Astrocyte (in vitro differentiated cells and primary cell): ENCODE results near the gene CAPN12. TPM values are rescaled to one million over a fixed set of nuclear protein-coding genes. Genes with fewer than 3 reads are reported as not detected.

ENCODE experiments used
- DNase-seq: peaks from one replicate; pipeline ENCODE4 v3.0.0-alpha.2; 2010; ENCODE audit warnings: low read depth
- FAIRE-seq: peaks from 2 replicates; lab custom pipeline; 2011; peaks lifted over from hg19 to GRCh38; lab: Jason Lieb, UNC
- H2AFZ ChIP-seq: 2 replicates; pipeline ENCODE4 v1.6.0; 2012; ENCODE audit warnings: low read depth, low read length, inconsistent platforms
- H3K27ac ChIP-seq: 2 replicates; pipeline ENCODE4 v1.5.1; 2011; ENCODE audit warnings: low read depth, low read length, inconsistent platforms
- H3K27me3 ChIP-seq: 2 replicates; pipeline ENCODE4 v1.6.0; 2011; ENCODE audit warnings: low read length, inconsistent platforms; ENCODE audit not compliant: insufficient read depth
- H3K36me3 ChIP-seq: 2 replicates; pipeline ENCODE4 v1.5.1; 2011; ENCODE audit warnings: low read length, inconsistent platforms; ENCODE audit not compliant: insufficient read depth
- H3K4me1 ChIP-seq: 2 replicates; pipeline ENCODE4 v1.5.1; 2011; ENCODE audit warnings: low read length, inconsistent platforms; ENCODE audit not compliant: insufficient read depth
- H3K4me2 ChIP-seq: 2 replicates; pipeline ENCODE4 v1.6.0; 2012; ENCODE audit warnings: low read length, inconsistent platforms
- H3K4me3 ChIP-seq: 2 replicates; pipeline ENCODE4 v1.5.1; 2011; ENCODE audit warnings: low read depth, mild to moderate bottlenecking, low read length, inconsistent platforms; ENCODE audit not compliant: insufficient read depth
- H3K79me2 ChIP-seq: 2 replicates; pipeline ENCODE4 v1.6.0; 2012; ENCODE audit warnings: mild to moderate bottlenecking, low read length, inconsistent platforms; ENCODE audit not compliant: insufficient read depth
- H3K9ac ChIP-seq: 2 replicates; pipeline ENCODE4 v1.6.0; 2012; ENCODE audit warnings: mild to moderate bottlenecking, low read length, inconsistent platforms
- H3K9me3 ChIP-seq: 2 replicates; pipeline ENCODE4 v1.5.1; 2012; ENCODE audit warnings: low read depth, mild to moderate bottlenecking, low read length, inconsistent platforms; ENCODE audit not compliant: insufficient read depth
- H4K20me1 ChIP-seq: 2 replicates; pipeline ENCODE4 v1.6.0; 2012; ENCODE audit warnings: low read length, inconsistent platforms; ENCODE audit not compliant: insufficient read depth
- H3K27ac Mint-ChIP-seq: one replicate; pipeline ENCODE4 v1.8.0; 2021; ENCODE audit warnings: mild to moderate bottlenecking, mixed read lengths; ENCODE audit not compliant: unreplicated experiment
- H3K27me3 Mint-ChIP-seq: one replicate; pipeline ENCODE4 v1.8.0; 2021; ENCODE audit warnings: low read depth, mixed read lengths; ENCODE audit not compliant: unreplicated experiment
- H3K36me3 Mint-ChIP-seq: one replicate; pipeline ENCODE4 v1.8.0; 2021; ENCODE audit warnings: low read depth, mixed read lengths; ENCODE audit not compliant: unreplicated experiment
- H3K4me1 Mint-ChIP-seq: one replicate; pipeline ENCODE4 v1.8.0; 2021; ENCODE audit warnings: low read depth, mixed read lengths; ENCODE audit not compliant: unreplicated experiment
- H3K4me3 Mint-ChIP-seq: one replicate; pipeline ENCODE4 v1.8.0; 2021; ENCODE audit warnings: mild to moderate bottlenecking, moderate library complexity, mixed read lengths; ENCODE audit not compliant: unreplicated experiment
- H3K9me3 Mint-ChIP-seq: one replicate; pipeline ENCODE4 v1.8.0; 2021; ENCODE audit warnings: mild to moderate bottlenecking, mixed read lengths; ENCODE audit not compliant: unreplicated experiment
- EZH2 ChIP-seq: IDR thresholded peaks from 2 replicates; pipeline ENCODE4 v1.6.1; 2012; ENCODE audit warnings: mild to moderate bottlenecking, low read length, inconsistent platforms; ENCODE audit not compliant: insufficient read depth
- total RNA-seq: library from RNA; stranded (reverse); gene quantifications from 2 replicates; pipeline ENCODE4 v1.2.1, GENCODE V29; 2021
- TF ChIP-seq, protein P1 (sequence below): IDR thresholded peaks from 2 replicates; pipeline ENCODE4 v1.5.1; 2011; ENCODE audit warnings: low read depth, mild to moderate bottlenecking, inconsistent platforms, low read length, moderate library complexity; ENCODE audit not compliant: insufficient read depth

CAPN12 gene
- total RNA-seq, 1 donor from 2014 or later, result 4.6 TPM

DNA sequence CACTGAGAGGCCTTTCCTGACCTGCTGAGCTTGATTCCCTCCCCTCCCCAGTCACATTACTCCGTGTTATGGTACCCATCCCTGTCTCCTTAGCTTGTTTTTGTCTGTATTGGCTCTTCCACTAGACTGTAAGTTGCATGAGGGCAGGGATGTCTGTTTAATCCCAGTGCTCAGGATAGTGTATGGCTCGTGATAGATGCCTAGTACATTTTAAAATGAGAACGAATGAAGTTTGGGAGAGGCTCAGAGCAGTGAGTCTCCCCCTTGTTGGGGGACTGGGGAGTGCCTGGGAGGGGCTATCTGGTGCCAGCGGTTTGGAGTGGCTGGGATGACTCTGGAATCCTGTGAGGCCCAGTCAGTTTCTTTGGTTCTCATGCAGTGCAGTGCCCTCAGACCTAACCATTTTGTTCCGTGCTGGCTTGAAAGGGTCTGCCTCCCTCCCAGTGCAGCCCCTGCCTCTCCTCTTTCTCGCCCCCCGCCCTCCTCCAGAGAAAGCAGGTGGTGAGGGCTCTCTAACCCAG, 61.3 kb downstream of the CAPN12 start:
- DNase-seq (no peak), FAIRE-seq (no peak)
- Histone ChIP-seq H3K9me3 (no peaks in the 10 kb centered on the region), H3K9ac (peak overlapping the region; percentile 85), H3K36me3 (peaks cover 11% of the 10 kb centered on the region), H3K4me2 (peak overlapping the region; percentile 79), H3K4me3 (no peak overlapping the region), H2AFZ (no peak overlapping the region), H3K79me2 (peaks cover 92% of the 10 kb centered on the region), H3K27me3 (no peaks in the 10 kb centered on the region), H3K27ac (peak overlapping the region; percentile 100), H4K20me1 (peaks cover 31% of the 10 kb centered on the region), H3K4me1 (peaks cover 59% of the 10 kb centered on the region)
- Mint-ChIP-seq H3K9me3 (no peaks in the 10 kb centered on the region), H3K27me3 (no peaks in the 10 kb centered on the region), H3K4me3 (no peak overlapping the region), H3K27ac (peak overlapping the region; percentile 99), H3K36me3 (peaks cover 41% of the 10 kb centered on the region), H3K4me1 (peaks cover 87% of the 10 kb centered on the region)
- TF ChIP-seq, protein P1, sequence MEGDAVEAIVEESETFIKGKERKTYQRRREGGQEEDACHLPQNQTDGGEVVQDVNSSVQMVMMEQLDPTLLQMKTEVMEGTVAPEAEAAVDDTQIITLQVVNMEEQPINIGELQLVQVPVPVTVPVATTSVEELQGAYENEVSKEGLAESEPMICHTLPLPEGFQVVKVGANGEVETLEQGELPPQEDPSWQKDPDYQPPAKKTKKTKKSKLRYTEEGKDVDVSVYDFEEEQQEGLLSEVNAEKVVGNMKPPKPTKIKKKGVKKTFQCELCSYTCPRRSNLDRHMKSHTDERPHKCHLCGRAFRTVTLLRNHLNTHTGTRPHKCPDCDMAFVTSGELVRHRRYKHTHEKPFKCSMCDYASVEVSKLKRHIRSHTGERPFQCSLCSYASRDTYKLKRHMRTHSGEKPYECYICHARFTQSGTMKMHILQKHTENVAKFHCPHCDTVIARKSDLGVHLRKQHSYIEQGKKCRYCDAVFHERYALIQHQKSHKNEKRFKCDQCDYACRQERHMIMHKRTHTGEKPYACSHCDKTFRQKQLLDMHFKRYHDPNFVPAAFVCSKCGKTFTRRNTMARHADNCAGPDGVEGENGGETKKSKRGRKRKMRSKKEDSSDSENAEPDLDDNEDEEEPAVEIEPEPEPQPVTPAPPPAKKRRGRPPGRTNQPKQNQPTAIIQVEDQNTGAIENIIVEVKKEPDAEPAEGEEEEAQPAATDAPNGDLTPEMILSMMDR, result no peak
- TF ChIP-seq EZH2, result no peak

DNA sequence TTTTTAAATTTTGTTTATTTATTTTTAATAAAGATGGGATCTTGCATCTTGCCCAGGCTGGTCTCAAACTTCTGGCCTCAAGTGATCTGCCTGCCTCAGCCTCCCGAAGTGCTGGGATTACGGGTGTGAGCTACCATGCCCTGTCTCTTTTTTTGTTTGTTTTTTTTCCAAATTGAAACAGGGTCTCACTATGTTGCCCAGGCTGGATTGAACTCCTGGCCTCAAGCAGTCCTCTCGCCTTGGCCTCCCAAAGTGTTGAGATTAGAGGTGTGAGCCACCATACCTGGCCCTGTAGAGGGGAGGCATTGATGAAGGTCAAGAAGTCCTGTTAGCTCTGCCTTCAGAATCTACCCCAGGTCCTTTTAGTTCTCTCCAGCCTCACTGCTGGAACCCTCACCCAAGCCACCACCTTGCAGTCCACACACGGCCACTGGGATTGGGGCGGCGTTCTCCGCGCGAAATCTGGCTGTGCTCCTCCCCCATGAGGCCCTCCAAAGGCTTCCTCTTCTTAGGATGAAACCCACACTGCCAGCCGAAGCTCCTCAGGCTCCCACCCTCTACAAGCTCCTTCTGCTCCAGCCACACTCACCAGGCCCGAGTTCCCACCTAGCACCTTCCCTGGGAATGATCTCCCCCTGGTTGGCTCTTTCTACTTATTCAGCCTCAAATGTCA, 61.9 kb downstream of the CAPN12 start:
- Mint-ChIP-seq H3K36me3 (peaks cover 41% of the 10 kb centered on the region), H3K9me3 (no peaks in the 10 kb centered on the region), H3K27me3 (no peaks in the 10 kb centered on the region), H3K27ac (peak overlapping the region; percentile 99), H3K4me1 (peaks cover 87% of the 10 kb centered on the region), H3K4me3 (no peak overlapping the region)
- Histone ChIP-seq H3K27me3 (no peaks in the 10 kb centered on the region), H4K20me1 (peaks cover 37% of the 10 kb centered on the region), H3K79me2 (peaks cover 92% of the 10 kb centered on the region), H3K9ac (peak overlapping the region; percentile 85), H3K36me3 (peaks cover 14% of the 10 kb centered on the region), H2AFZ (no peak overlapping the region), H3K9me3 (no peaks in the 10 kb centered on the region), H3K27ac (peak overlapping the region; percentile 100), H3K4me3 (no peak overlapping the region), H3K4me1 (peaks cover 60% of the 10 kb centered on the region), H3K4me2 (peak overlapping the region; percentile 79)
- DNase-seq (no peak), FAIRE-seq (no peak)
- TF ChIP-seq EZH2, result no peak
- TF ChIP-seq, protein P1, result no peak

Other genes starting within 250 kb of the CAPN12 start
- 0.87 and 1.7 TPM in 2 replicates for gene MAP4K1, start 126.5 kb downstream of the CAPN12 start, total RNA-seq
- 222 and 229 TPM in 2 replicates for gene EIF3K, start 125.3 kb downstream of the CAPN12 start, total RNA-seq
- gene ACTN4, start 96.8 kb downstream of the CAPN12 start, total RNA-seq, result 805 and 879 TPM in 2 replicates
- gene LGALS7, start 29.0 kb upstream of the CAPN12 start, total RNA-seq, result not detected in 2 replicates
- gene LGALS7B, start 44.7 kb upstream of the CAPN12 start, total RNA-seq, result not detected in 2 replicates
- gene LGALS4, start 68.5 kb upstream of the CAPN12 start, total RNA-seq, result 0.32 TPM in 1 of 2 replicates, not detected in the other
- gene ECH1, start 87.3 kb upstream of the CAPN12 start, total RNA-seq, result 51.4 and 53.3 TPM in 2 replicates
- 285 and 314 TPM in 2 replicates for gene HNRNPL, start 105.5 kb upstream of the CAPN12 start, total RNA-seq
- 0.91 and 1.3 TPM in 2 replicates for gene RINL, start 133.8 kb upstream of the CAPN12 start, total RNA-seq
- 35.3 and 35.7 TPM in 2 replicates for gene SIRT2, start 155.1 kb upstream of the CAPN12 start, total RNA-seq
- 19.3 and 21.7 TPM in 2 replicates for gene NFKBIB, start 155.5 kb upstream of the CAPN12 start, total RNA-seq
- 0.36 and 0.89 TPM in 2 replicates for gene CCER2, start 167.7 kb upstream of the CAPN12 start, total RNA-seq
- gene SARS2, start 186.3 kb upstream of the CAPN12 start, total RNA-seq, result 21.1 and 24.8 TPM in 2 replicates
- 57.5 and 59.5 TPM in 2 replicates for gene MRPS12, start 186.5 kb upstream of the CAPN12 start, total RNA-seq
- 14.7 and 15.9 TPM in 2 replicates for gene FBXO17, start 231.3 kb upstream of the CAPN12 start, total RNA-seq